HEK293 (cell line): Measurements from ENCODE around the gene ZCCHC10.

ENCODE experiments used
- BCL6B ChIP-seq: fragments of 450-650 bp; formaldehyde crosslinking; IDR thresholded peaks from 2 replicates; pipeline ENCODE4 v1.5.1; 2017; ENCODE audit warnings: missing biosample characterization, missing genetic modification characterization
- CTCF ChIP-seq: fragments of 450-650 bp; formaldehyde crosslinking; IDR thresholded peaks from 2 replicates; pipeline ENCODE4 v1.5.1; 2016; ENCODE audit warnings: missing biosample characterization, missing genetic modification characterization
- HIC1 ChIP-seq: fragments of 450-650 bp; formaldehyde crosslinking; IDR thresholded peaks from 2 replicates; pipeline ENCODE4 v1.5.1; 2016; ENCODE audit warnings: missing biosample characterization, missing genetic modification characterization
- MYNN ChIP-seq: fragments of 450-650 bp; formaldehyde crosslinking; IDR thresholded peaks from 2 replicates; pipeline ENCODE4 v1.5.1; 2016; ENCODE audit warnings: missing biosample characterization, missing genetic modification characterization, borderline replicate concordance
- OSR2 ChIP-seq: fragments of 450-650 bp; formaldehyde crosslinking; IDR thresholded peaks from 2 replicates; pipeline ENCODE4 v1.5.1; 2016; ENCODE audit warnings: missing biosample characterization, missing genetic modification characterization
- ZBTB1 ChIP-seq: fragments of 450-650 bp; formaldehyde crosslinking; IDR thresholded peaks from 2 replicates; pipeline ENCODE4 v1.5.1; 2016; ENCODE audit warnings: missing biosample characterization, missing genetic modification characterization
- ZNF274 ChIP-seq, 2 experiments: fragments of 200-500 bp in 1 of 2; fragments of 450-650 bp in 1 of 2; sonication (Bioruptor generic) in 1 of 2; formaldehyde crosslinking in 1 of 2; IDR thresholded peaks; 2 replicates each; pipeline versions ENCODE4 v1.5.1 to v1.6.1; 2014 to 2016; ENCODE audit warnings: borderline replicate concordance in 1 of 2, inconsistent platforms in 1 of 2, low read length in 1 of 2, missing biosample characterization in 1 of 2, missing genetic modification characterization in 1 of 2
- ZNF549 ChIP-seq: fragments of 450-650 bp; IDR thresholded peaks from 2 replicates; pipeline ENCODE4 v1.5.1; 2018; ENCODE audit warnings: missing biosample characterization, missing genetic modification characterization, mild to moderate bottlenecking, inconsistent platforms, moderate library complexity
- ZNF830 ChIP-seq: fragments of 450-650 bp; IDR thresholded peaks from 2 replicates; pipeline ENCODE4 v1.5.0; 2018; ENCODE audit warnings: missing biosample characterization, missing genetic modification characterization, low read depth, mild to moderate bottlenecking, moderate library complexity
- ZXDB ChIP-seq: fragments of 450-650 bp; formaldehyde crosslinking; IDR thresholded peaks from 2 replicates; pipeline ENCODE4 v1.5.1; 2016; ENCODE audit warnings: missing biosample characterization, missing genetic modification characterization
- TF ChIP-seq, protein P1 (sequence below): fragments of 450-650 bp; formaldehyde crosslinking; IDR thresholded peaks from 2 replicates; pipeline ENCODE4 v1.5.1; 2016; ENCODE audit warnings: missing biosample characterization, missing genetic modification characterization, low read depth
- TF ChIP-seq, protein P2 (sequence below): IDR thresholded peaks from 2 replicates; pipeline ENCODE4 v1.6.1; 2011; ENCODE audit warnings: mild to moderate bottlenecking, low read depth, low read length, borderline replicate concordance

DNA sequence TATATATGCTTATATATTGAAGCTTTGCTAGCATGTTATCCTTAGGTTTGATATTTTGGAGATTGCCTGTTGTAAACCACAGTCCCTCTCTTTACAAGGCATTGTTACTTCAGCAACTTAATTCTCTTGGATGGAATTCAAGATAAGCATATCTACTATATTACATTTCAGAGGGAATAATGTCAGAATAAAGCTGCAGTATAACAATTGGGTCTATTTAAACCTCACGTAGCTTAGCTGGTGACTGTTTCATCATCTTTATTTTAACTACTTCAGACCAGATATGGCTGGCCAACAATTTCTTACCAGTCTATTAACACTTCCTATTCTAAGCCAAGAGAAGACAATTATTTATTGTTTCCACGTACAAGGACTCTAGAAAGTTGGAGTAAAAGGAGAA lies 27.1 kb downstream of the ZCCHC10 start:
- TF ChIP-seq HIC1 = no peak
- TF ChIP-seq CTCF (tag by site-specific recombination) = no peak
- TF ChIP-seq ZNF549 (tag by site-specific recombination) = 0 out of 2 replicates have a peak, but pooled peaks have one; percentile 11
- TF ChIP-seq ZNF274 (IDR thresholded peaks at IDR 0.05; ENCODE audit: low read length) = no peak
- TF ChIP-seq ZNF274 (tag by site-specific recombination; IDR thresholded peaks at IDR 0.05; ENCODE audit: borderline replicate concordance) = no peak
- TF ChIP-seq OSR2 = no peak
- TF ChIP-seq MYNN (tag by site-specific recombination) = no peak
- no peak for TF ChIP-seq ZXDB
- TF ChIP-seq BCL6B (tag by site-specific recombination) = no peak
- TF ChIP-seq, protein P1, sequence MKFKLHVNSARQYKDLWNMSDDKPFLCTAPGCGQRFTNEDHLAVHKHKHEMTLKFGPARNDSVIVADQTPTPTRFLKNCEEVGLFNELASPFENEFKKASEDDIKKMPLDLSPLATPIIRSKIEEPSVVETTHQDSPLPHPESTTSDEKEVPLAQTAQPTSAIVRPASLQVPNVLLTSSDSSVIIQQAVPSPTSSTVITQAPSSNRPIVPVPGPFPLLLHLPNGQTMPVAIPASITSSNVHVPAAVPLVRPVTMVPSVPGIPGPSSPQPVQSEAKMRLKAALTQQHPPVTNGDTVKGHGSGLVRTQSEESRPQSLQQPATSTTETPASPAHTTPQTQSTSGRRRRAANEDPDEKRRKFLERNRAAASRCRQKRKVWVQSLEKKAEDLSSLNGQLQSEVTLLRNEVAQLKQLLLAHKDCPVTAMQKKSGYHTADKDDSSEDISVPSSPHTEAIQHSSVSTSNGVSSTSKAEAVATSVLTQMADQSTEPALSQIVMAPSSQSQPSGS (tag by site-specific recombination) = no peak
- no peak for TF ChIP-seq ZBTB1 (tag by site-specific recombination)
- TF ChIP-seq, protein P2, sequence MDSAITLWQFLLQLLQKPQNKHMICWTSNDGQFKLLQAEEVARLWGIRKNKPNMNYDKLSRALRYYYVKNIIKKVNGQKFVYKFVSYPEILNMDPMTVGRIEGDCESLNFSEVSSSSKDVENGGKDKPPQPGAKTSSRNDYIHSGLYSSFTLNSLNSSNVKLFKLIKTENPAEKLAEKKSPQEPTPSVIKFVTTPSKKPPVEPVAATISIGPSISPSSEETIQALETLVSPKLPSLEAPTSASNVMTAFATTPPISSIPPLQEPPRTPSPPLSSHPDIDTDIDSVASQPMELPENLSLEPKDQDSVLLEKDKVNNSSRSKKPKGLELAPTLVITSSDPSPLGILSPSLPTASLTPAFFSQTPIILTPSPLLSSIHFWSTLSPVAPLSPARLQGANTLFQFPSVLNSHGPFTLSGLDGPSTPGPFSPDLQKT = no peak
- no peak for TF ChIP-seq ZNF830 (tag by site-specific recombination)
